PFSK-1 (cell line): ENCODE results near the gene TCP11.

Experiments
- FOXP2 ChIP-seq: optimal IDR thresholded peaks from 2 replicates; pipeline ENCODE3; 2011; ENCODE audit warnings: borderline replicate concordance, control low read depth, inconsistent platforms; ENCODE audit not compliant: insufficient read depth; ENCODE audit errors: extremely low read length, extremely low read depth
- POLR2AphosphoS5 ChIP-seq: IDR thresholded peaks from 2 replicates; pipeline ENCODE4 v1.6.1; 2012; ENCODE audit warnings: low read depth, mild to moderate bottlenecking, control low read depth, low read length, moderate library complexity
- SIN3A ChIP-seq: IDR thresholded peaks from 2 replicates; pipeline ENCODE4 v1.6.1; 2012; ENCODE audit warnings: mild to moderate bottlenecking, low read length, moderate library complexity, borderline replicate concordance; ENCODE audit not compliant: insufficient read depth
- TAF1 ChIP-seq: IDR thresholded peaks from 2 replicates; pipeline ENCODE4 v1.6.1; 2012; ENCODE audit warnings: low read length, control low read depth, borderline replicate concordance; ENCODE audit not compliant: insufficient read depth
- TF ChIP-seq, protein P1 (sequence below), 2 experiments: IDR thresholded peaks; 2 replicates each; pipeline versions ENCODE4 v1.6.1 to v1.8.0; 2011 to 2012; ENCODE audit warnings: low read depth in 2 of 2, low read length in 2 of 2, control low read depth in 1 of 2, inconsistent platforms in 1 of 2, mild to moderate bottlenecking in 1 of 2, moderate library complexity in 1 of 2; ENCODE audit not compliant: insufficient read depth in 1 of 2

DNA sequence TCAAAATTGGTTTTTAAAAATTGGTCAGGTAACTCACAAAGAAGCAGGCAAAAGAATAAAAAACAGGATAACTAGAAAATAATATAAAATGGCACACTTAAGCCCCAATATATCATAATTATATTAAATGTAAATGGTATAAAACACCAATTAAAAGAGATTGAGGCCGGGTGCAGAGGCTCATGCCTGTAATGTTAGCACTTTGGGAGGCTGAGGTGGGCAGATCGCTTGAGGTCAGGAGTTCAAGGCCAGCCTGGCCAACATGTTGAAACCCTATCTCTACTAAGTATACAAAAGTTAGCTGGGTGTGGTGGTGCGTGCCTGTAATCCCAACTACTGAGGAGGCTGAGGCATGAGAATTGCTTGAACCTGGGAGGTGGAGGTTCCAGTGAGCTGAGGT is 36.1 kb downstream of the TCP11 start:
- TF ChIP-seq POLR2AphosphoS5 (no peak), TAF1 (no peak), FOXP2 (no peak), SIN3A (no peak)
- TF ChIP-seq, protein P1, sequence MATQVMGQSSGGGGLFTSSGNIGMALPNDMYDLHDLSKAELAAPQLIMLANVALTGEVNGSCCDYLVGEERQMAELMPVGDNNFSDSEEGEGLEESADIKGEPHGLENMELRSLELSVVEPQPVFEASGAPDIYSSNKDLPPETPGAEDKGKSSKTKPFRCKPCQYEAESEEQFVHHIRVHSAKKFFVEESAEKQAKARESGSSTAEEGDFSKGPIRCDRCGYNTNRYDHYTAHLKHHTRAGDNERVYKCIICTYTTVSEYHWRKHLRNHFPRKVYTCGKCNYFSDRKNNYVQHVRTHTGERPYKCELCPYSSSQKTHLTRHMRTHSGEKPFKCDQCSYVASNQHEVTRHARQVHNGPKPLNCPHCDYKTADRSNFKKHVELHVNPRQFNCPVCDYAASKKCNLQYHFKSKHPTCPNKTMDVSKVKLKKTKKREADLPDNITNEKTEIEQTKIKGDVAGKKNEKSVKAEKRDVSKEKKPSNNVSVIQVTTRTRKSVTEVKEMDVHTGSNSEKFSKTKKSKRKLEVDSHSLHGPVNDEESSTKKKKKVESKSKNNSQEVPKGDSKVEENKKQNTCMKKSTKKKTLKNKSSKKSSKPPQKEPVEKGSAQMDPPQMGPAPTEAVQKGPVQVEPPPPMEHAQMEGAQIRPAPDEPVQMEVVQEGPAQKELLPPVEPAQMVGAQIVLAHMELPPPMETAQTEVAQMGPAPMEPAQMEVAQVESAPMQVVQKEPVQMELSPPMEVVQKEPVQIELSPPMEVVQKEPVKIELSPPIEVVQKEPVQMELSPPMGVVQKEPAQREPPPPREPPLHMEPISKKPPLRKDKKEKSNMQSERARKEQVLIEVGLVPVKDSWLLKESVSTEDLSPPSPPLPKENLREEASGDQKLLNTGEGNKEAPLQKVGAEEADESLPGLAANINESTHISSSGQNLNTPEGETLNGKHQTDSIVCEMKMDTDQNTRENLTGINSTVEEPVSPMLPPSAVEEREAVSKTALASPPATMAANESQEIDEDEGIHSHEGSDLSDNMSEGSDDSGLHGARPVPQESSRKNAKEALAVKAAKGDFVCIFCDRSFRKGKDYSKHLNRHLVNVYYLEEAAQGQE (IDR thresholded peaks at IDR 0.05; ENCODE audit: insufficient read depth in 1 of 2, low read depth in 2 of 2, low read length in 2 of 2) = no peak
